Measurements from ENCODE around the gene TLNRD1.
A peak's percentile ranks its signal among the peaks of the same experiment; 100 is the strongest.

The TLNRD1 gene

GRCh38 chr15:81008312-81008711 lies 7.6 kb downstream of the TLNRD1 start:
- DNase-seq (ENCODE audit: low read depth) = no peak
- no peak overlapping the region for H3K4me3 ChIP-seq (replicated peaks; ENCODE audit: low read depth, low read length)
- TF ChIP-seq, protein P1, sequence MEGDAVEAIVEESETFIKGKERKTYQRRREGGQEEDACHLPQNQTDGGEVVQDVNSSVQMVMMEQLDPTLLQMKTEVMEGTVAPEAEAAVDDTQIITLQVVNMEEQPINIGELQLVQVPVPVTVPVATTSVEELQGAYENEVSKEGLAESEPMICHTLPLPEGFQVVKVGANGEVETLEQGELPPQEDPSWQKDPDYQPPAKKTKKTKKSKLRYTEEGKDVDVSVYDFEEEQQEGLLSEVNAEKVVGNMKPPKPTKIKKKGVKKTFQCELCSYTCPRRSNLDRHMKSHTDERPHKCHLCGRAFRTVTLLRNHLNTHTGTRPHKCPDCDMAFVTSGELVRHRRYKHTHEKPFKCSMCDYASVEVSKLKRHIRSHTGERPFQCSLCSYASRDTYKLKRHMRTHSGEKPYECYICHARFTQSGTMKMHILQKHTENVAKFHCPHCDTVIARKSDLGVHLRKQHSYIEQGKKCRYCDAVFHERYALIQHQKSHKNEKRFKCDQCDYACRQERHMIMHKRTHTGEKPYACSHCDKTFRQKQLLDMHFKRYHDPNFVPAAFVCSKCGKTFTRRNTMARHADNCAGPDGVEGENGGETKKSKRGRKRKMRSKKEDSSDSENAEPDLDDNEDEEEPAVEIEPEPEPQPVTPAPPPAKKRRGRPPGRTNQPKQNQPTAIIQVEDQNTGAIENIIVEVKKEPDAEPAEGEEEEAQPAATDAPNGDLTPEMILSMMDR (IDR thresholded peaks at IDR 0.05; ENCODE audit: low read length, missing control alignments) = no peak

DNA sequence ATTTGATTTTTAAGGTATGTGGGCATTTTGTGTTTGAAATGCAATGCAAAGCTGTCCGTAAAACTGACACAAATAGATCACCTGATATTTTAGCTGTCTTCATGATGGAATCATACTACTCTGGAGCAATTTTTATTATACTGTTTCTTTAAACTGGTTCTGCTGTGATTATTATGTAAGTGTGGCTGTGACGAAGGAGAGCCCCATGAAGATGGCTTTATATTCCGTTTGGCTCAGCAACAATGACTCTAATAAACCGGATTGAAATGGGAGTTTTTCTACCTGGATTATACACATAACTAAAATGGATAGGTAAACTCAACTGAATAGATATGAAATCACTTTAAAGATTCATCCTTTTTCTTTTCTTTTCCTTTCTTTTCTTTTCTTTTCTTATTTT lies 9.4 kb downstream of the TLNRD1 start:
- no peak overlapping the region for H3K4me3 ChIP-seq (replicated peaks; ENCODE audit: low read depth, low read length)
- no peak for DNase-seq (ENCODE audit: low read depth)
- TF ChIP-seq, protein P1 (IDR thresholded peaks at IDR 0.05; ENCODE audit: low read length, missing control alignments) = no peak

DNA sequence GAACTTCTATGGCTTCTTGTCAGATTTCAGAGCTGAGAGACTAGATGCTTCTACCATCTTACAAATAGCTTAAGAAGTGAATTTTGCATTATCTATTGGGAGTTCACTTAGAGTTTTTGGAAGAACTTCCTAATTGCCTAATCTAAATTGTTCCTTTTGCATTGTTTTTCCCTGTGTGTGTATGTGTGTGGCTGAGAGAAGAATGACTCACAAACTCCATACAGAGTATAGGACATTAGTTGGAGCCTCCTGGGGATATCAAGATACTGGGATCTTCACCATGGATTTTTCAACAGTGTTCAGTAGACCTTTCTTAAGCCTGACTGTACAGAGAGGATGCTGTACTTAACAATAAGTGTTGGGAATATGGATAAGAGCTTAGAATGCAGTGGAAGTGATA lies 10.9 kb downstream of the TLNRD1 start:
- TF ChIP-seq, protein P1 (IDR thresholded peaks at IDR 0.05; ENCODE audit: low read length, missing control alignments) = no peak
- DNase-seq (ENCODE audit: low read depth) = peak; percentile 72
- H3K4me3 ChIP-seq (replicated peaks; ENCODE audit: low read depth, low read length) = no peak overlapping the region

DNA sequence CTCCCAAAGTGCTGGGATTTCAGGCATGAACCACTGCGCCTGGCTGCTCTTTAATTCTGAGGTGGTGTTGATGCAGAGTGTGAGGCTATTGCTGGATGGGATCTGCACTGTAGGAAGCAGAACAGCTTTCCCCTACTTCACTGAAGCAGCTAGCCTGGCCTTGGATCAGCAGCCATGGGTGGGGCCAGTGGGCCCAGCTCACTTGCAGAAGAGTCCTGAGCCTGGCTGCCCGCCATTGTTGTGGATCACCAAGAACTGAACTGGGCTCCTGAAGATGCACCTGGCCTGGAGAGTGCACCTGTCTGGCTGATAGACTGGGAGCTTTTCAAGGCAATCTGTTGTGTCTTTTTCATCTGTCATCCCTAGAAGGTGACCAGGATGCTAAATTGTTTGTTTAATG lies 11.9 kb downstream of the TLNRD1 start:
- DNase-seq (ENCODE audit: low read depth) = no peak
- no peak overlapping the region for H3K4me3 ChIP-seq (replicated peaks; ENCODE audit: low read depth, low read length)
- TF ChIP-seq, protein P1 (IDR thresholded peaks at IDR 0.05; ENCODE audit: low read length, missing control alignments) = no peak

DNA sequence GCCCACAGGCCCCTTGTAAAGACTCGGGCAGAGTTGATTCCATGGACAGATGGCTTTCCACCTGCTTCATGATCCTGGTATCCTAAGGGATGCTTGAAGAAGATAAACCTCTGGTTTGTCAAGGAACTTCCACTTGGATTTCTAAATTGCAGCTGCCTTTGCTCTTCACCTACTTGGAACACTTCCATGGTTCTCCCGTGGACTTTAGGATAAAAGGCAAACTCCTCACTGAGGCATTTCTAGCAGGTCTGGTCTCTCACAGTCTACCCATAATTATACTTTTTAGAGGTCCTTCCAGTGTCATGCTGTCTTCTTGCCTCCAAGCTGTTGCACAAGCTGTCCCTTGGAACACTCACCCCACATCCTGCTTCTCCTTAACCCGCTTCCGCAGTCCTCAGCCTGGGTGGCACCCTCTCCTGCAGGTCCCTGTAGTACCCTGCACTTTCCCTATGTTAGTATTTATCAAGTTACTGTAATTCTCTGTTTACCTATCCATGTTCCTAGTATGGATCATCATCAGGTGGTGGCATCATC lies 12.7 kb downstream of the TLNRD1 start:
- TF ChIP-seq, protein P1 (IDR thresholded peaks at IDR 0.05; ENCODE audit: low read length, missing control alignments) = no peak
- no peak overlapping the region for H3K4me3 ChIP-seq (replicated peaks; ENCODE audit: low read depth, low read length)
- no peak for DNase-seq (ENCODE audit: low read depth)

DNA sequence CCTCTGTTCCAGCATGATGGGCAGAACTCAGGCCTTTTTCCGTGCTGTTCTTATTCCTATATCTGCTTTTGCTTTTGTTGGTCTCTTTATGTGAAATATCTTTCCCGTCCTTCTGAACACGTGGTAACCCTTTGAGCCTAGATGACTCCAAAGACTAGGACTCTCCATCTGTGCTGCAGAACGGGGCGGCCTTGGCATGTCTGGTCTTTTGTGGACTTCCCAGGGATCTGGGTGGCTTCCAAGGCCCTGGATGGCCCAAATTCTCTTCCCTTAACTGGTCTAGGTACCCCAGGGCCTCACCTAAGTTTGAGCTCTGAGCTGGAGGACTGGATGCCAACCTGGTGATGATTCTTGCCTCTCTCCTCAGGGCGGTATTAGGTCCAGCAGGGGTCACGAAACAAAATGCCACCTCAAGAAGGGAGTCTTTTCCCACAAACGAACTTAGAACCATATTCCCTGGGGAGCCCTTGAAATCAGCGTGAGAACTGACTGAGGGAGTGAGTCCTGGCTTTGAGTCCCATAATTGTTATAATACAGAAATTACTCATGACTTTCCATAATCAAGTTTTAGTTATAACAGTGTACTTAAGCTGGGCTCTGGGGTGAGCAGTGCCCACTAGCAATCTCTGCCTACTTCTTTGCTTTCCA lies 13.8 kb downstream of the TLNRD1 start:
- no peak for DNase-seq (ENCODE audit: low read depth)
- TF ChIP-seq, protein P1 (IDR thresholded peaks at IDR 0.05; ENCODE audit: low read length, missing control alignments) = no peak
- H3K4me3 ChIP-seq (replicated peaks; ENCODE audit: low read depth, low read length) = no peak overlapping the region

Measured in fibroblast of pulmonary artery (primary cell).